Natural killer cell (primary cell): ENCODE measurements around the gene PLVAP. TPM values are rescaled to one million over a fixed set of nuclear protein-coding genes. Genes with fewer than 3 reads are reported as not detected.

Source experiments
- ATAC-seq, 3 donors: fragments of 150-1000 bp in 2 of 3; fragments of 200-7000 bp in 1 of 3; cut with Tn5 transposase; 1 replicate in 1 of 3; 2 replicates in 2 of 3; pipeline ENCODE4 v1.10.0; 2021; ENCODE audit warnings: mild to moderate bottlenecking in 2 of 3, moderate library complexity in 2 of 3
- DNase-seq, 2 donors: peaks; one replicate each; pipeline versions ENCODE4 v3.0.0 to v3.0.0-alpha.2; 2013 to 2021; ENCODE audit warnings: mixed read lengths in 1 of 2
- H3K27ac ChIP-seq: one replicate; pipeline ENCODE4 v1.5.1; 2013; ENCODE audit warnings: mild to moderate bottlenecking, low read length
- H3K27me3 ChIP-seq: one replicate; pipeline ENCODE4 v1.6.1; 2013; ENCODE audit warnings: low read length; ENCODE audit not compliant: control insufficient read depth, insufficient read depth
- H3K36me3 ChIP-seq: one replicate; pipeline ENCODE4 v1.6.1; 2013; ENCODE audit warnings: low read length; ENCODE audit not compliant: control insufficient read depth, insufficient read depth
- H3K4me1 ChIP-seq: one replicate; pipeline ENCODE4 v1.6.1; 2013; ENCODE audit warnings: low read length; ENCODE audit not compliant: control insufficient read depth, insufficient read depth
- H3K4me3 ChIP-seq: one replicate; pipeline ENCODE4 v1.5.1; 2013; ENCODE audit warnings: low read length
- H3K9me3 ChIP-seq: one replicate; pipeline ENCODE4 v1.6.1; 2013; ENCODE audit warnings: low read length; ENCODE audit not compliant: control insufficient read depth, insufficient read depth
- H3K27ac Mint-ChIP-seq, 2 donors: one replicate each; pipeline ENCODE4 v1.8.0; 2022; ENCODE audit warnings: mild to moderate bottlenecking in 2 of 2, mixed read lengths in 2 of 2, moderate library complexity in 1 of 2
- H3K27me3 Mint-ChIP-seq, 2 donors: one replicate each; pipeline ENCODE4 v1.8.0; 2022; ENCODE audit warnings: low read depth in 2 of 2, mixed read lengths in 2 of 2
- H3K36me3 Mint-ChIP-seq: one replicate; pipeline ENCODE4 v1.8.0; 2022; ENCODE audit warnings: mixed read lengths
- H3K4me1 Mint-ChIP-seq, 2 donors: one replicate each; pipeline ENCODE4 v1.8.0; 2022; ENCODE audit warnings: mixed read lengths in 2 of 2
- H3K4me3 Mint-ChIP-seq: one replicate; pipeline ENCODE4 v1.8.0; 2022; ENCODE audit warnings: mild to moderate bottlenecking, moderate library complexity, mixed read lengths
- H3K9me3 Mint-ChIP-seq, 2 donors: one replicate each; pipeline ENCODE4 v1.8.0; 2022; ENCODE audit warnings: mixed read lengths in 2 of 2
- CTCF ChIP-seq: fragments of 200-600 bp; IDR thresholded peaks from one replicate; pipeline ENCODE4 v1.8.0; 2022; ENCODE audit warnings: antibody characterized with exemption
- WGBS: methylation state at CpG from one replicate; pipeline ENCODE4 v1.1.7; 2013; ENCODE audit warnings: missing lambda C conversion rate; ENCODE audit not compliant: insufficient coverage; 5-methylcytosine and 5-hydroxymethylcytosine counted together
- intact Hi-C: fragments of 100-400 bp; cut with micrococcal nuclease; formaldehyde crosslinking; loops from one replicate; pipeline ENCODE4 v1.14.2; 2022
- total RNA-seq, 4 donors: library from RNA; stranded (reverse); fragments of 120-200 nt in 1 of 4; gene quantifications; one replicate each; pipeline versions ENCODE4 v1.2.3 to v1.2.4, GENCODE V29; 2013 to 2022

The PLVAP gene
- total RNA-seq, 3 donors from 2014 or later (not counting 1 experiment from before 2014, with no cell fraction given), result 0.33 to 0.53 TPM; not detected in 1

- ATAC-seq, result peak; percentile 10 to 42 (median 12)
- intact Hi-C loops, result loop anchor here (10.0 kb wide), 1 partner anchor 71 kb away; the partner anchor contains the start of genes ANO8 and GTPBP3
These were observed 29.1 kb upstream of the PLVAP start for GRCh38 chr19:17406046-17406886.

GRCh38 chr19:17405250-17406045, 28.3 kb upstream of the PLVAP start, which contains the start of gene BST2:
Gene BST2, minus strand, starts transcription at chr19:17405630. Its CDS starts 55 bp downstream, at chr19:17405575.
- H3K9me3 Mint-ChIP-seq, result no peaks in the 10 kb centered on the region
- Histone ChIP-seq H3K4me1 (peaks cover 56% of the 10 kb centered on the region), H3K27me3 (no peaks in the 10 kb centered on the region), H3K9me3 (no peaks in the 10 kb centered on the region), H3K27ac (peak within 1 kb of the TSS; percentile 89), H3K4me3 (peak within 1 kb of the TSS; percentile 78), H3K36me3 (peaks cover 19% of the 10 kb centered on the region)
- H3K27me3 Mint-ChIP-seq, result no peaks in the 10 kb centered on the region
- intact Hi-C loops, result loop anchor here (10.0 kb wide), 1 partner anchor 71 kb away; the partner anchor contains the start of genes ANO8 and GTPBP3
- under 1% methylated on average over 18 of the region's 18 CpGs for WGBS
- ATAC-seq (peak; percentile 88 to 94 (median 89)), DNase-seq (peak; percentile 47 to 83)
- H3K4me3 Mint-ChIP-seq, result peak within 1 kb of the TSS; percentile 96
- peak within 1 kb of the TSS; percentile 89 to 97 for H3K27ac Mint-ChIP-seq
- peaks cover 43 to 45% of the 10 kb centered on the region in 2 donors for H3K4me1 Mint-ChIP-seq
- no peak for TF ChIP-seq CTCF
- no peaks in the 10 kb centered on the region for H3K36me3 Mint-ChIP-seq

More at GRCh38 chr19:17406046-17406886, 29.1 kb upstream of the PLVAP start:
- no peaks in the 10 kb centered on the region for H3K27me3 ChIP-seq
- Mint-ChIP-seq H3K4me1 (peaks cover 43 to 45% of the 10 kb centered on the region in 2 donors), H3K27ac (peak overlapping the region; percentile 89 to 97), H3K4me3 (peak overlapping the region; percentile 96), H3K9me3 (no peaks in the 10 kb centered on the region), H3K36me3 (no peaks in the 10 kb centered on the region), H3K27me3 (no peaks in the 10 kb centered on the region)
- peaks cover 56% of the 10 kb centered on the region for H3K4me1 ChIP-seq
- no peaks in the 10 kb centered on the region for H3K9me3 ChIP-seq
- WGBS, result 2% methylated on average over 8 of the region's 10 CpGs
- peaks cover 18% of the 10 kb centered on the region for H3K36me3 ChIP-seq
- DNase-seq, result peak; percentile 33 to 47
- H3K4me3 ChIP-seq, result peak overlapping the region; percentile 78
- H3K27ac ChIP-seq, result peak overlapping the region; percentile 89
- TF ChIP-seq CTCF, result no peak

GRCh38 chr19:17404621-17405249, 27.6 kb upstream of the PLVAP start:
- Histone ChIP-seq H3K4me3 (peak overlapping the region; percentile 78), H3K4me1 (peaks cover 56% of the 10 kb centered on the region), H3K27ac (peak overlapping the region; percentile 89), H3K36me3 (peaks cover 19% of the 10 kb centered on the region), H3K27me3 (no peaks in the 10 kb centered on the region), H3K9me3 (no peaks in the 10 kb centered on the region)
- WGBS, result 23% methylated on average over 6 of the region's 7 CpGs
- intact Hi-C loops, result loop anchor here (10.0 kb wide), 1 partner anchor 70 kb away; the partner anchor contains the start of genes ANO8 and GTPBP3
- H3K27ac Mint-ChIP-seq, result peak overlapping the region; percentile 89 to 97
- peak overlapping the region; percentile 96 for H3K4me3 Mint-ChIP-seq
- H3K9me3 Mint-ChIP-seq, result no peaks in the 10 kb centered on the region
- ATAC-seq (no peak), DNase-seq (no peak)
- TF ChIP-seq CTCF, result no peak
- H3K36me3 Mint-ChIP-seq, result no peaks in the 10 kb centered on the region
- H3K27me3 Mint-ChIP-seq, result no peaks in the 10 kb centered on the region
- peaks cover 43 to 45% of the 10 kb centered on the region in 2 donors for H3K4me1 Mint-ChIP-seq
